Measurements from ENCODE around the gene ATF7IP.
"Not testable (repeated sequence)": the region's sequence is repeated elsewhere in the genome, so short reads cannot be mapped to it uniquely, and the experiment has no call there.

Gene ATF7IP, protein sequence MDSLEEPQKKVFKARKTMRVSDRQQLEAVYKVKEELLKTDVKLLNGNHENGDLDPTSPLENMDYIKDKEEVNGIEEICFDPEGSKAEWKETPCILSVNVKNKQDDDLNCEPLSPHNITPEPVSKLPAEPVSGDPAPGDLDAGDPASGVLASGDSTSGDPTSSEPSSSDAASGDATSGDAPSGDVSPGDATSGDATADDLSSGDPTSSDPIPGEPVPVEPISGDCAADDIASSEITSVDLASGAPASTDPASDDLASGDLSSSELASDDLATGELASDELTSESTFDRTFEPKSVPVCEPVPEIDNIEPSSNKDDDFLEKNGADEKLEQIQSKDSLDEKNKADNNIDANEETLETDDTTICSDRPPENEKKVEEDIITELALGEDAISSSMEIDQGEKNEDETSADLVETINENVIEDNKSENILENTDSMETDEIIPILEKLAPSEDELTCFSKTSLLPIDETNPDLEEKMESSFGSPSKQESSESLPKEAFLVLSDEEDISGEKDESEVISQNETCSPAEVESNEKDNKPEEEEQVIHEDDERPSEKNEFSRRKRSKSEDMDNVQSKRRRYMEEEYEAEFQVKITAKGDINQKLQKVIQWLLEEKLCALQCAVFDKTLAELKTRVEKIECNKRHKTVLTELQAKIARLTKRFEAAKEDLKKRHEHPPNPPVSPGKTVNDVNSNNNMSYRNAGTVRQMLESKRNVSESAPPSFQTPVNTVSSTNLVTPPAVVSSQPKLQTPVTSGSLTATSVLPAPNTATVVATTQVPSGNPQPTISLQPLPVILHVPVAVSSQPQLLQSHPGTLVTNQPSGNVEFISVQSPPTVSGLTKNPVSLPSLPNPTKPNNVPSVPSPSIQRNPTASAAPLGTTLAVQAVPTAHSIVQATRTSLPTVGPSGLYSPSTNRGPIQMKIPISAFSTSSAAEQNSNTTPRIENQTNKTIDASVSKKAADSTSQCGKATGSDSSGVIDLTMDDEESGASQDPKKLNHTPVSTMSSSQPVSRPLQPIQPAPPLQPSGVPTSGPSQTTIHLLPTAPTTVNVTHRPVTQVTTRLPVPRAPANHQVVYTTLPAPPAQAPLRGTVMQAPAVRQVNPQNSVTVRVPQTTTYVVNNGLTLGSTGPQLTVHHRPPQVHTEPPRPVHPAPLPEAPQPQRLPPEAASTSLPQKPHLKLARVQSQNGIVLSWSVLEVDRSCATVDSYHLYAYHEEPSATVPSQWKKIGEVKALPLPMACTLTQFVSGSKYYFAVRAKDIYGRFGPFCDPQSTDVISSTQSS

DNA sequence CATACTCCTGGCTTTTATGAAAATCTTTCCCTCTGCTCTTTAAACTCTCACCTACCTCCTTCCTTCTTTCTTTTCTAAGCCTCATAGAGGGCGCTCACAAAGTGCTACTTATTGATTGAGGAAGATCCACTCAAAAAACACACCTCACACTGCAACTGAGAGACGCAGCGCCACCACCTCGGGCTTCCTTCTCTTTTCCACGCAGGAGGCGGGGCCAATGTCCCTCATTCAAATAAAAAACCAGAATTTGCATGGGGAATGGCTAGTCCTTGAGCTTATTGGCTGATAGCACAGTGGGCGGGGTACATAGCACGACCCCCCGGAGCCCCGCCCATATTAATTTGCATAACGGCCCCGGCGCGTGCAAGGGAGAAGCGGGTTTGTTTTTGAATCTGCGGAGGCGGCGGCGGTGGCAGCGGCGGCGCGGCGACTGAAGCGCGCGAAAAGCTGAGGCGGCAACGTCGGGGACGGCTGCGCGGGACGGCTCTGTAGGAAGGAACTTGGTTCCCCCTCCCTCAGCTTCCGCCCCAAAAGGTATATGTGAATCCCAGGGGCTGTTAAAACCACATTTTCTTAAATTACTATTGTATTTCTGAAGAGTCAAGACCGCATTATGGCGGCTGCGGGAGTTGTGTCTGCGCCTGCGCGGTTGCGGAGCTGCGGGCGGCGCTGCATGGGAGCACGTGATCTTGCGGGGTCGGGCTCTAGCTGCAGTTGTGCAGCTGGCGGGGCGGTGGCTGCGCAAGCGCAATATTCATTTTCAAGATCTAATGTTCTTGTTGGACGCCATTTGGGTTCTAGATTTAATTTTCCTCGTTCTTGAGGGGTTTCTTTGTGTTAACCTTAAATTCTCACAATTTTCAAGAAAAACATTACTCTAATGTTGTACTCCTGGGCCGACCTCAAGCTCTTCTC, at the start of gene ATF7IP:
ATF7IP (plus strand) TSS at position 389 of the 915 bp plus-strand sequence. CDS start 58,234 bp downstream, outside the sequence.
- DNase-seq = peak; percentile 96 to 97

DNA sequence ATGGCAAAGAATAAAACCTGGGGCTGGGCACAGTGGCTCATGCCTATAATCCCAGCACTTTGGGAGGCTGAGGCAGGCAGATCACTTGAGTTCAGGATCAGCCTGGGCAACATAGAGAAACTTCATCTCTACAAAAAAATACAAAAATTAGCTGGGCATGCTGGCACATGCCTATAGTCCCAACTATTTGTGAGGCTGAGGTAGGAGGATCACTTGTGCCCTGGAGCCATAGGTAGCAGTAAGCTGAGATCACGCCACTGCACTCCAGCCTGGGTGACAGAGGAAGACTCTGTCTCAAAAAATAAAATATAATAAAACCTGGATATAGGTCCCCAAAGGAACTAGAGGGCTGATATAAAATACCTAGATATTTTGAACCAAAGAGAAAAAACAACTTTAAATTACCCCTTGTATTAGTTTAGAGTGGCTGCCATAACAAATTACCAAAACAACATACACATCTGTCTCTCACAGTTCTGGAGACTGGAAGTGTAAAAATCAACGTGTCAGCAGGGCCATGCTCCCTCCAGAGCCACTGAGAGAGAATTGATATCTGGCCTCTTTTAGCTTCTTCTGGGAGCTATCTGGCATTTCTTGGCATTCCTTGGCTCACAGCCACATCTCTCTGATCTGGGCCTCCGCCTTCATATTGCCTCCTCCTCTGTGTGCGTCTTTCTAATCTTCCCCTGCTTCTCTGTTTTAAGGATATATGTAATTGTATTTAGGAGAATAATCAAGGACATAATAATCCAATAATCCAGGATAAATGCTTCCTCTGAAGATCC, 47.9 kb upstream of the ATF7IP start:
- DNase-seq = no peak

DNA sequence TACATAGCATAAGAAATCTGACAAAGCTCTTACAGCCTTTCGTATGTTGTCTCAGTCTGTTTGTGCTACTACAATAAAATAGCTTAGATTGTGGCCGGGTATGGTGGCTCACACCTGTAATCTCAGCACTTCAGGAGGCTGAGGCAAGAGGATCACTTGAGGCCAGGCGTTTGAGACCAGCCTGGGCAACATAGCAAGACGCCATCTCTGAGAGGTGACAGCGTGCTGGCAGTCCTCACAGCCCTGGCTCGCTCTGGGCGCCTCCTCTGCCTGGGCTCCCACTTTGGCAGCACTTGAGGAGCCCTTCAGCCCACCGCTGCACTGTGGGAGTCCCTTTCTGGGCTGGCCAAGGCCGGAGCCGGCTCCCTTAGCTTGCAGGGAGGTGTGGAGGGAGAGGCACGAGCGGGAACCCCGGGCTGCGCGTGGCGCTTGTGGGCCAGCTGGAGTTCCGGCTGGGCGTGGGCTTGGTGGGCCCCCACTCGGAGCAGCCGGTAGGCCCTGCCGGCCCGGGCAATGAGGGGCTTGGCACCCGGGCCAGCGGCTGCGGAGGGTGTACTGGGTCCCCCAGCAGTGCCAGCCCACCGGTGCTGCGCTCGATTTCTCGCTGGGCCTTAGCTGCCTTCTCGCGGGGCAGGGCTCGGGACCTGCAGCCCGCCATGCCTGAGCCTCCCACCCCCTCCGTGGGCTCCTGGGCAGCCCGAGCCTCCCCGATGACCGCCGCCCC, 45.6 kb upstream of the ATF7IP start:
- not testable (repeated sequence) for DNase-seq

DNA sequence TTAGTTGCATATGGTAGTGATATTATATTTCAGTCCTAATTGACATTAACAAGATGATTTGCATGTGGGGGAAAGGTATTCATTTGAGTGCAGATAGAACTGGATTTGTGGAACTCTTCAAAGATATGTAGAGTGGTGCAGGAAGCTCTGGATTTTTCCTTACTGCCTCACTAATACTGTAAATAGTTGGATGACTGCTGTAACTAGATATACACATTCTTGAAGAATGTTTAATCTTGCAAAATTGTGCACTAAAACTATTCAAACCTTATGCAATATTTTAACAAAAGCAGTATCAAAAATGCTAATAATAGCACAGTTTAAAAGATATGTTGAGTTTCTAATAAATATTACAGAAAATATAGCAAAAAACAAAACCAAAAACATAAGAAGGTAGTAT, 43.1 kb upstream of the ATF7IP start:
- DNase-seq = no peak

DNA sequence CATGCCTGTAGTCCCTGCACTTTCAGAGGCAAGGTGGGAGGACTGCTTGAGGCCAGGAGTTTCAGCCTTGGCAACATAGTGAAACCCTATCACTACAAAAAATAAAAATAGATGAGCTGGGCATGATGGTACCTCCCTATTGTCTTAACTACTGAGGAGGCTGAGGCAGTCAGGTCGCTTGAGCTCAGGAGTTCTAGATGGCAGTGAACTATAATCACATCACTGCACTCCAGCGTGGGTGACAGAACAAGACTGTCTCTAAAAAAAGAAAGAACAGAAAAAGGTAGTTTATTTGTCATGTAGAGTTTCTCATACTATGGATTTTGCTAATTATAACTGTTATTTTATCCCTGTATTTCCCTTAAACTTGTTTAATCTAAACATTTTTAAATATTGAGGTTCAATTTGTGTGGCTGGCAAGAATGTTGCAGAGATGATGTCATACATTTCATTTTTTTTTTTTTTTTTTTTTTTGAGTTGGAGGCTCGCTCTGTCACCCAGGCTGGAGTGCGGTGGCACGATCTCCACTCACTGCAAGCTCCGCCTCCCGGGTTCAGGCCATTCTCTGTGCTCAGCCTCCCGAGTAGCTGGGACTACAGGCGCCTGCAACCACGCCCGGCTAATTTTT, 39.7 kb upstream of the ATF7IP start:
- no peak for DNase-seq

DNA sequence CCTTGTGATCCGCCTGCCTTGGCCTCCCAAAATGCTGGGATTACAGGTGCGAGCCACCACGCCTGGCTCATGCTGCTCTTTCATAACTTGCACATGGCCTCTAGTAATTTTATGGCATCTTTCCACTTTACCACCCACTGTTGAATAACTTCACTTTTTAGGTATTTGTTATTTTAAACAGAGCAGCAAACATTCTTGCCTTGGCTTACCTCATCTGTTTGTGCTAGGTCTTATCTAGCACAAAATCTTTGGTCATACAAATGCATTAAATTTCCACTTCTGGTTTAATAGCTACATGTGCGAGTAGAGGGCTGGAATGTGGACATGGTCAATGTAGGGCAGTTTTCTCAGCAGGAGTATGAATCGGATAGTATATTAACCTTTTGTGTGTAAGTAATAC, 38.8 kb upstream of the ATF7IP start:
- no peak for DNase-seq

DNA sequence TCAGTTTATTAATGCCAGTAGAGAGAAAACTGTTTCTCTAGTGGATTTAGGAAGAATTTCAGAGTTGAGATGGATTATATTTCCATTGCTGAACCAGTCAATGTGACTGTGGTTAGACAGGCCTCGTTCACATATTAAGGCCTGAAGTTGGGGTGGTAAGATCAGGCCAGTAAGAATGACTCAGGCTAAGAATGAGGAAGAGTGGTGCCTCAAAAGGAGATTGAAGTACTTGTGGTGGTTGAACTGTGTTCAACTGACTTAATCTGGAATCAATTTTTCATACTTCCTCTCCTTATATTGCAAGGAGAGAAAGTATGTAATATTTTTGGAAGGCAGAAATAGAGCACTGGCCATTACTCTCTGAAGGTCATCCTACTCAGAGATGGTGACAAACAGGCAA, 37.8 kb upstream of the ATF7IP start:
- DNase-seq = peak in 1 of 2 donors; percentile 12

DNA sequence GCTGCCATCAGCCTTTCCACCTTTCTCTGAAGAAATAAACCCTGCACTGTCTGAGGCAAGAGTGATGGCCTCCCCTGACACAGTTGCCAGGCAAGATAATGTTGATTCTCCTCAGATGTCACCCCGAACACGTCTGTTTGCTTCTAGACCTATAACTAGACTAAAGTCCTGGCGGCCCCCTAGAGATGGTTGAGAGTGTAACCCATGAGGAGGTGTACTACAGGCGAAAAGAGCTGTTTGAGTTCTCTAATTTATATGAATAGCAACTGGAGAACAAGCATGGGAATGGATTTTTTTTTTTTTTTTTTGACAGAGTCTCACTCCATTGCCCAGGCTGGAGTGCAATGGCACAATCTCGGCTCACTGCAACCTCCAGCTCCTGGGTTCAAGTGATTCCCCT, 33.0 kb upstream of the ATF7IP start:
- no peak for DNase-seq

DNA sequence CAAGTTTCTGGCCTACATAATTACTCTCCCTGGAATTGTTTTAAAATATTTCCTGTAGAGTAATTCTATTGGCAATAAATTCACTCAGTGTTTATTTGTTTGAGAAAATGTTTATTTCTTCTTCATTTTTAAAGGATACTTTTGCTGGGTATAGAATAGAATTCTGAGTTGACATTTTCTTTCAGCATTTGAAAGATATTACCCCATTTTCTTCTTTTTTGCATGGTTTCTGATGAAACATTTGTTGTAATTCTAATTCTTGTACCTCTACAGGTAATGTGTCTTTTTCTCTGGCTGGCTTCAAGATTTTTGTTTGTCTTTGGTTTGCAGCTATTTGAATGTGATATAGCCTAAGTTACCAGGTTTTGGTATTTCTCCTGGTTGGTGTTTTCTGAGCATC, 25.1 kb upstream of the ATF7IP start:
- DNase-seq = no peak

DNA sequence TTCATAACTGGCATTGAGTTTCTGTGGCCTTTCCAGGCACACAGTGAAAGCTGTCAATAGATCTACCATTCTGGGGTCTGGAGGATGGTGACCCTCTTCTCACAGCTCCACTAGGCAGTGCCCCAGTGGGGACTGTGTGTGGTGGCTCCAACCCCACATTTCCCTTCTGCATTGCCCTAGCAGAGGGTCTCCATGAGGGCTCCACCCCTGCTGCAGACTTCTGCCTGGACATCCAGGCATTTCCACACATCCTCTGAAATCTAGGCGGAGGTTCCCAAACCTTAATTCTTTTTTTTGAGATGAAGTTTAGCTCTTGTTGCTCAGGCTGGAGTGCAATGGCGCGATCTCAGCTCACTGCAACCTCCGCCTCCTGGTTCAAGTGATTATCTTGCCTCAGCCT, 14.0 kb upstream of the ATF7IP start:
- DNase-seq = not testable (repeated sequence)

DNA sequence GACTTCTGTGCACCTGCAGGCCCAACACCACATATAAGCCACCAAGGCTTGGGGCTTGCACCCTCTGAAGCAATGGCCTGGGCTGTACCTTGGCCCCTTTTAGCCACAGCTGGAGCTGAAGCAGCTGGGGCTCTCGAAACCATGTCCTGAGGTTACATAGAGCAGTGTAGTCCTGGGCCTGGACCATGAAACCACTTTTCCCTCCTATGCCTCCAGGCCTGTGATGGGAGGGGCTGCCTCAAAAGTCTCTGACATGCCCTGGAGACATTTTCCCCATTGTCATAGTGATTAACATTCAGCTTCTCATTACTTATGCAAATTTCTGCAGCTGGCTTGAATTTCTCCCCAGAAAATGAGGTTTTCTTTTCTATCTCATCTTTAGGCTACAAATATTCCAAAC, 13.4 kb upstream of the ATF7IP start:
- DNase-seq = not testable (repeated sequence)

DNA sequence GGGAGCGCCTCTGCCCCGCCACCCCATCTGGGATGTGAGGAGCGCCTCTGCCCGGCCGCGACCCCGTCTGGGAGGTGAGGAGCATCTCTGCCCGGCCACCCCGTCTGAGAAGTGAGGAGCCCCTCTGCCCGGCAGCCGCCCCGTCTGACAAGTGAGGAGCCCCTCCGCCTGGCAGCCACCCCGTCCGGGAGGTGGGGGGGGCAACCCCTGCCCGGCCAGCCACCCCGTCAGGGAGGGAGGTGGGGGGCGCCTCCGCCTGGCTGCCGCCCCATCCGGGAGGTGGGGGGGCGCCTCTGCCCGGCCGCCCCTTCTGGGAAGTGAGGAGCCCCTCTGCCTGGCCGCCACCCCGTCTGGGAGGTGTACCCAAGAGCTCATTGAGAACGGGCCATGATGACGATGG, 10.8 kb upstream of the ATF7IP start:
- DNase-seq = not testable (repeated sequence)

DNA sequence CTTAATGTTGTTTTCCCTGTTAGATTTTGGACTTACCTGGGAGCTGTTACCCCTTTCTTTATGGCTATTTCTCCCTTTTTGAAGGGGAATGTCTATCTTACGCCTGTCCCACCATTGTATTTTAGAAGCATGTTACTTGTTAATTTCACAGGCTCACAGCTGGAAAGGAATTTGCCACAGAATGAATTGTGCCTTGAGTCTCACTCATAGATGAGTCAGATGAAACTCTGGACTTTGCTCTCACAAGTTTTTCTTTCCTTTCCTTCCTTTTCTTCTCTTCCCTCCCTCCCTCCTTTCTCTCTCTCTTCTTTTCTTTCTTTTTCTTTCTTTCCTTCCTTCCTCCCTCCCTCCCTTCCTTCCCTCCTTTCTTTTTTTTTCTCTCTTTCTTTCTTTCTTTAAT, 9.3 kb upstream of the ATF7IP start:
- DNase-seq = no peak

DNA sequence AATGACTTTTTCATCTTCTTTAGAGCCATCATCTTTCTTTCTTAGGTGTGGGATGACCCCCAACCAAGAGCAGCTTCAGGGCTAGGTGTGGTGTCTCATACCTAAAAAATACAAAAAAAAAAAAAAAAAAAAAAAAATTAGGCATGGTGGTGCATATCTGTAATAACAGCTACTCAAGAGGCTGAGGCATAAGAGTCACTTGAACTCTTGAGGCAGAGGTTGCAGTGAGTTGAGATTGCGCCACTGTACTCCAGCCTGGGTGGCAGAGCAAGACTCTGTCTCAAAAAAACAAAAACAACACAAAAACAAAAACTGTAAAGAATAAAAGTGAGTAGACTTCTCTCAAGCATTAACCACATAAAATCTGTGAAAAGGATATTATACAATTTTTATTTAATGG, 8.0 kb upstream of the ATF7IP start:
- no peak for DNase-seq

DNA sequence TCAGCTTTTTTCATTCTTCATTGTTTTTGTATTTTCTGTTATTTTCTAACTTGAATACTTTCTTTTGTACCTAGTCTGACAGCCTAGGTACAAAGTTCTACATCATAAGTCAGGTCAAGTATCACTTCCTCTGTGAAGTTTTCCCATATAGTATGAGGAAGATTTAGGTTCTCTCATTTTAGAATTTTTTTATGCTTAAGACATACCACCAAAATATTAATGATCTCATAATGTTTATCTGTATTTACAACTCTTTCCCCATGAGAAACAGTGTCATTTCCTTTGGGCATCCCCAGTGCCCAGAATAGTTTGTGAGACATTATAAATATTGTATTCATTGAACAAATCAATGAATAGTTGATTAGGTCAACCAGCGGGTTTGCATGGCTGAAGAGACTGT, 3.1 kb upstream of the ATF7IP start:
- DNase-seq = no peak

DNA sequence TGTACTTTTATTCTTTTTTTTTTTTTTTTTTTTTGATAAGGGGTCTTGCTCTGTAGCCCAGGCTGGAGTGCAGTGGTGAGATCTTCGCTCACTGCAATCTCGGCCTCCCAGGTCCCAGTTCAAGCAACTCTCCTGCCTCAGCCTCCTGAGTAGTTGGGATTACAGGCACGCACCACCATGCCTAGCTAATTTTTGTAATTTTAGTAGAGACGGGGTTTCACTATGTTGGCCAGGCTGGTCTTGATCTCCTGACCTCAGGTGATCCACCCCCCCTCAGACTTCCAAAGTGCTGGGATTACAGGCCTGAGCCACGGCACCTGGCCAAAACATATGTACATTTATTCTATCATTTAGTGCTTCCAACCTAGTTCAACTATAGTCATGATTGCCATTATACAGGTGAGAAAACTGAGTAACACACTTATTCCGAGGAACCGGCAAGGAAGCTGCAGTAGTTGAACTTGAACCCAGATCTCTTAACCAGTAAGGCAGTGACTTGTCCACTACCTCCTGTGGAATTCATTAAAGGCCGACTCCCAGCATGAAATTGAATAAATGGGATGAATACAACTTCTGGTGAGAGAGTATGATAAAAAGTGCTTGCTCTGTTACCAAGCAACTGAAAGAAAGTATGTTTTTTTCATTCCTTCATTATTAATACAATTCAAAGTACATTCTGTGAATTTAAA, 755 bp upstream of the ATF7IP start:
- DNase-seq = peak in 1 of 2 donors; percentile 35

DNA sequence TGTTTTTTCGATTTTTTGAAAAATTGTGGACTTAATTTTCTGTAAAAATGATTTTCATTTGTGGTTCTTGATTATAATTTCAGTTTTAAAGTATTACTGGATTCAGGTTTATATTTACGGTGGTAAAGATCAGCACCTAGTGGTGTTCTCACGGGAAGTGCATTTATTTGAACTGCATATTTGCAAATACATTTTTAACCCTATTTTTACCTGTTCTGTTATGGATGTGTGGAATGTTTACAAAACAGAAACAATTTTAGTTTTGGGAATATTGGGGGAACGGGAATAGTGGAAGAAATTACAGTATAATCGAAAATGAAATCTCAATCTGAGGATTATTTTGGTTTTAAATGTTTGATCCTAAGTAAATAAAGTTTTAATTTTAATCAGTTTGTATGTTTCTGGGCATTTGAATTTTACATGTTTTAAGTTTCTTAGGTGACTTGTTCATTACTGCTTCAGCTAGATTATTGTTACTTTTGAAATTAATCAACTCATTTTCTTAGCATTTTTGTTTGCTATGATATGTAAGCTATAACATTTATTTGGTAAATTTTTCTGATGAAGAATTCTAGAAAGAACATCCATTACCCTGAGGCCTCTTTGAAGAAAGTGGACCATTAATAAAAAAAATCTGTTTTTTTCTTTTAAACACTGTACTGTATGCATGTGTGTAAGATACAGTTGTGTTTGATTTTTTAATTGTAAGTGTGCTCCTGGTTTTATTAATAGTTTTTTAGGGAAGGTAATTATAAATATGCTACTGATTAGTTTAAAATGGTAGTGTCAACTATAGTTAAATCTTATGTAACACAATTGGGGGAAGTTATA, 942 bp downstream of the ATF7IP start:
- no peak for DNase-seq

DNA sequence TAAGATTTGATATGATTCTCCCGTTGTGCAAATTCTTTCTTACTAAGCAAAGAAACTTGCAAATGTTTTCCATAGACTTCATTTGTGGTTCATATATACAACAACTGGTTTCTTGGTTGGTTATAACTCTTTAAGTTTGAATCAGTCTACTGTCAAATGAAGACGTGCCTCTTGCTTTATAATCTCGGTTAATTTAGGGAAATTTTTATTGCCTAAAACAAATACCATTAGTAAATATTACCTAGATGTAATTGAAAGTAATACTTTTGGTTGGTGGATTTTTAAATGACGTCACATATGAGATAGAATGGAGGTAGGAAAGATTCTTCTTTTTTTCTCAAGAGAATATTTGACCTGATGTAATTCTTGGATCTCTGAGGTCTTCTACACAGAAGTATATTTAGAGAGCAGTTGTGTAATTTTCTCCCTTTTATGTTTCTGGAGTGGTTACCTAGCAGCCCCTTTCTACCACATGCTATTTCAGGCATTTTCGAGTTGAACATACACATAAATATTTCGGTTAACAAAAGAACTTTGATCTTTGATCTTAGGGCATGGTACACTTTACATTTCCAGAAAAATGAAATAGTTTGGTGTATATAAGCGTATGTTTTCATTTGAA, 1.7 kb downstream of the ATF7IP start:
- peak in 1 of 2 donors; percentile 40 for DNase-seq
